T-cell (primary cell): ENCODE results near the gene PRDM7. TPM values are rescaled to one million over a fixed set of nuclear protein-coding genes. Genes with fewer than 3 reads are reported as not detected.

ENCODE experiments used
- ATAC-seq, 4 experiments: fragments of 200-7000 bp in 3 of 4; fragments of 150-1000 bp in 1 of 4; cut with Tn5 transposase; replicated peaks in 1 of 4; 1 replicate in 3 of 4; 2 replicates in 1 of 4; pipeline ENCODE4 v1.10.0; 2021; ENCODE audit warnings: moderate library complexity in 3 of 4, mild to moderate bottlenecking in 2 of 4, moderate number of reproducible peaks in 1 of 4
- CTCF ChIA-PET, 2 donors: fragments of 300-600 bp; sonication (Branson Sonifier 250); formaldehyde crosslinking; loops; one replicate each; lab custom pipeline; 2022; ENCODE audit warnings: antibody characterized with exemption in 2 of 2; lab: Charles Lee
- POLR2A ChIA-PET, 2 donors: fragments of 300-600 bp; sonication (Branson Sonifier 250); formaldehyde crosslinking; loops; one replicate each; lab custom pipeline; 2022; ENCODE audit warnings: antibody characterized with exemption in 2 of 2; lab: Charles Lee
- DNase-seq, 35 experiments: peaks; one replicate each; pipeline versions ENCODE4 v3.0.0 to v3.0.0-alpha.2; 2013 to 2023
- H3K27ac ChIP-seq: one replicate; pipeline ENCODE4 v1.5.1; 2013; ENCODE audit warnings: low read length
- H3K27me3 ChIP-seq, 2 experiments: replicated peaks in 1 of 2; 1 replicate in 1 of 2; 2 replicates in 1 of 2; pipeline versions ENCODE4 v1.6.1 to v1.7.0; 2013; ENCODE audit warnings: low read length in 1 of 2, mixed read lengths in 1 of 2; ENCODE audit not compliant: control insufficient read depth in 2 of 2, insufficient read depth in 2 of 2; ENCODE audit errors: extremely low read depth in 1 of 2
- H3K36me3 ChIP-seq, 2 donors: 1 replicate in 1 of 2; 2 replicates in 1 of 2; pipeline versions ENCODE4 v1.6.1 to v1.7.0; 2013; ENCODE audit warnings: low read length in 1 of 2; ENCODE audit not compliant: control insufficient read depth in 2 of 2, insufficient read depth in 1 of 2; ENCODE audit errors: extremely low read depth in 1 of 2
- H3K4me1 ChIP-seq, 2 experiments: 1 replicate in 1 of 2; 2 replicates in 1 of 2; pipeline versions ENCODE4 v1.6.1 to v1.7.0; 2013; ENCODE audit warnings: low read length in 2 of 2, mixed read lengths in 1 of 2; ENCODE audit not compliant: insufficient read depth in 2 of 2, control insufficient read depth in 1 of 2; ENCODE audit errors: extremely low read depth in 1 of 2
- H3K4me3 ChIP-seq, 2 donors: 1 replicate in 1 of 2; 2 replicates in 1 of 2; pipeline versions ENCODE4 v1.5.1 to v1.7.0; 2013; ENCODE audit warnings: mild to moderate bottlenecking in 2 of 2, low read length in 1 of 2, moderate library complexity in 1 of 2; ENCODE audit not compliant: control insufficient read depth in 1 of 2; ENCODE audit errors: extremely low read depth in 1 of 2
- H3K9me3 ChIP-seq: 2 replicates; pipeline ENCODE4 v1.7.0; 2013
- H3K27ac Mint-ChIP-seq, 2 donors: one replicate each; pipeline ENCODE4 v1.8.0; 2020 to 2021; ENCODE audit warnings: mild to moderate bottlenecking in 2 of 2, mixed read lengths in 2 of 2
- H3K27me3 Mint-ChIP-seq, 2 donors: one replicate each; pipeline ENCODE4 v1.8.0; 2021 to 2022; ENCODE audit warnings: mixed read lengths in 2 of 2
- H3K36me3 Mint-ChIP-seq: one replicate; pipeline ENCODE4 v1.8.0; 2021; ENCODE audit warnings: mixed read lengths
- H3K4me1 Mint-ChIP-seq, 3 donors: one replicate each; pipeline ENCODE4 v1.8.0; 2020 to 2022; ENCODE audit warnings: mixed read lengths in 3 of 3, mild to moderate bottlenecking in 1 of 3
- H3K4me3 Mint-ChIP-seq, 3 donors: one replicate each; pipeline ENCODE4 v1.8.0; 2020 to 2022; ENCODE audit warnings: mild to moderate bottlenecking in 3 of 3, mixed read lengths in 3 of 3, moderate library complexity in 3 of 3
- H3K9me3 Mint-ChIP-seq, 3 donors: one replicate each; pipeline ENCODE4 v1.8.0; 2020 to 2022; ENCODE audit warnings: mixed read lengths in 3 of 3
- WGBS: methylation state at CpG from one replicate; pipeline ENCODE4 v1.1.5; 2013; ENCODE audit warnings: missing lambda C conversion rate; ENCODE audit not compliant: insufficient coverage; 5-methylcytosine and 5-hydroxymethylcytosine counted together
- total RNA-seq, 35 experiments: library from RNA in 6 of 35; stranded (reverse) in 6 of 35; fragments of 120-200 nt in 1 of 35; gene quantifications; one replicate each; pipeline versions ENCODE4 v1.2.1 to v1.2.4 and lab custom pipeline; 2013 to 2026

The PRDM7 gene
- total RNA-seq, 5 donors from 2014 or later (not counting 1 experiment from before 2014, with no cell fraction given) = not detected

DNA sequence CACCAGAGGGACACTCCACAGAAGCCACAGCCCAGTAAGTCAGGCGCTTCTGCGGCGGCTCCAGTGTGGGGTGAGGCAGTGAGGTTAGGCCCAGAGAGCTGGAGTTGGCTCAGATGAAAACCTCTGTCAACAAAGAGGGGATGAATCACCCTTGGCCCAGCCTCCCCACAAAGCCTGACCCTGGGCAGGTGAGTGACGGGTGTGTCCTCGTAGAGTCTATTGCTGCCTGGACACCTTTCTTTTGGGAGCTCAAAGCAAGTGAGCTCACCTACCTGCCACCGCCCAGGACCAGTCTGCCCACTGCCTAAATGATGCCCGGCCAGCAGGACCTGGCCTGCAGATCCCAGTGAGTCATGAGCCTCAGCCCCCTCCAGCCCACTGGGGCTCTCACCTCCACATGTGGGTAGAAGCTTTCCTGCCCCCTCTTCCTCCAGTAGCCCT is 33.0 kb downstream of the PRDM7 start:
- Mint-ChIP-seq H3K9me3 (no peaks in the 10 kb centered on the region), H3K4me1 (peaks cover 6 to 14% (median 9%) of the 10 kb centered on the region in 3 donors), H3K27me3 (peaks cover 9 to 11% of the 10 kb centered on the region in 2 donors), H3K36me3 (peaks cover 19% of the 10 kb centered on the region), H3K27ac (no peak overlapping the region), H3K4me3 (no peak overlapping the region)
- Histone ChIP-seq H3K27me3 (peaks cover 0 to 38% of the 10 kb centered on the region in 2 experiments), H3K9me3 (no peaks in the 10 kb centered on the region), H3K4me1 (peaks cover 0 to 15% of the 10 kb centered on the region in 2 experiments), H3K36me3 (peaks cover 0 to 3% of the 10 kb centered on the region in 2 donors), H3K4me3 (no peak overlapping the region), H3K27ac (no peak overlapping the region)
- CTCF ChIA-PET = no interaction called here
- 100% methylated on average over 2 of the region's 7 CpGs for WGBS
- DNase-seq (no peak), ATAC-seq (no peak)
- POLR2A ChIA-PET = no interaction called here

DNA sequence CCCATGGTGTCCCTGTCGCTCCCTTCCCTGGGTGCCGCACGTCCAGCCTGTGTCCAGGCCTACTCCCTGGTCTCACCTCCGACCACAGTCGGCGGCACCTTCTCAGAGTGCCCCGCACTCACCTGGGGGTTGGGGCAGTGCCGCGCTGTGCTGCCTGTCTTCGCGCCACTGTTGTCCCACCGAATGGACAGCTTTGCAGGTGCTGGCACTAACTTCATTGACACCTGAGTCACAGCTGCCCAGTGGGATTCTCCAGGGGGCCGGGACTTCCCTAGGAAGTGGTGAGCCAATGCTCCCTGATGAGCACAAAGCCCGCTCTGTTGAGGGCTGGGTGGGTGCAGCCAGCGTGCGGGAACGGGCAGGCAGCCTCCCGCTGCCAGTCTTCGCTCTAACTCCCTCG is 33.6 kb downstream of the PRDM7 start:
- DNase-seq (no peak), ATAC-seq (no peak)
- H3K36me3 ChIP-seq = peaks cover 0 to 3% of the 10 kb centered on the region in 2 donors
- H3K4me1 ChIP-seq = peaks cover 0 to 15% of the 10 kb centered on the region in 2 experiments
- H3K27me3 ChIP-seq = peaks cover 0 to 38% of the 10 kb centered on the region in 2 experiments
- 78% methylated on average over 16 of the region's 20 CpGs for WGBS
- CTCF ChIA-PET = no interaction called here
- H3K27ac ChIP-seq = no peak overlapping the region
- Mint-ChIP-seq H3K27me3 (peaks cover 9 to 11% of the 10 kb centered on the region in 2 donors), H3K27ac (no peak overlapping the region), H3K4me3 (no peak overlapping the region), H3K4me1 (peaks cover 6 to 11% (median 8%) of the 10 kb centered on the region in 3 donors), H3K36me3 (peaks cover 23% of the 10 kb centered on the region), H3K9me3 (no peaks in the 10 kb centered on the region)
- POLR2A ChIA-PET = no interaction called here
- no peaks in the 10 kb centered on the region for H3K9me3 ChIP-seq
- H3K4me3 ChIP-seq = no peak overlapping the region

DNA sequence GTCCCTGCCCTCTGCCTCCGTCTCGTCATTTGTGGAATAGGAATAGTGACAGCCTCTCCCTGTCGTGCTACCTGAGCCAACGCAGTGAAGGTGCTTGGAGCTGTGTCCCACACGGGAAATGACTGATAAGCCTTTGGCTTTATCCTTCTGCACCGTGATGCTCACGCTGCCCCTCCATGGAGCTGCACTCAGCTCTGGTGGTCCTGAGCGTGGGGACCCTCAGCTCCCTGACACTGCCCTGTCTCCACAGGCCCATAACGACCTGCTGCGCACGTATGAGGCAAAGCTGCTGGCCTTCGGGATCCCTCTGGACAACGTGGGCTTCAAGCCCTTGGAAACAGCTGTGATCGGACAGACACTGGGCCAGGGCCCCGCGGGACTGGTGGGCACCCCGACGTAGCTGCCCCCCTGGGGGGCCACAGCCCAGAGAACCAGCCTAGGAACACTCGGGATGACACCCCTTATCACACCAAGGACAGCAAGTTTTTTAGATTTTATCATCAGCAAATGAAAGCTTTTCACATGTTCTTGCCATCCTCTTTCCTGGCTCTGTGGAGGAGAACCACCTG is 34.1 kb downstream of the PRDM7 start:
- WGBS = 89% methylated on average over 18 of the region's 19 CpGs
- no peak overlapping the region for H3K4me3 Mint-ChIP-seq
- Histone ChIP-seq H3K9me3 (no peaks in the 10 kb centered on the region), H3K4me3 (no peak overlapping the region), H3K36me3 (peaks cover 0 to 3% of the 10 kb centered on the region in 2 donors), H3K27ac (no peak overlapping the region), H3K27me3 (peaks cover 0 to 38% of the 10 kb centered on the region in 2 experiments), H3K4me1 (peaks cover 0 to 15% of the 10 kb centered on the region in 2 experiments)
- no peak overlapping the region for H3K27ac Mint-ChIP-seq
- no peaks in the 10 kb centered on the region for H3K9me3 Mint-ChIP-seq
- peaks cover 26% of the 10 kb centered on the region for H3K36me3 Mint-ChIP-seq
- peaks cover 9 to 11% of the 10 kb centered on the region in 2 donors for H3K27me3 Mint-ChIP-seq
- peaks cover 4 to 6% (median 6%) of the 10 kb centered on the region in 3 donors for H3K4me1 Mint-ChIP-seq
- ATAC-seq = no peak
- ChIA-PET POLR2A (no interaction called here), CTCF (no interaction called here)
- DNase-seq = no peak

GRCh38 chr16:90041896-90042473 is 35.1 kb downstream of the PRDM7 start:
- Histone ChIP-seq H3K27me3 (peaks cover 0 to 34% of the 10 kb centered on the region in 2 experiments), H3K4me3 (no peak overlapping the region), H3K27ac (no peak overlapping the region), H3K4me1 (peaks cover 0 to 9% of the 10 kb centered on the region in 2 experiments), H3K9me3 (no peaks in the 10 kb centered on the region), H3K36me3 (peaks cover 0 to 3% of the 10 kb centered on the region in 2 donors)
- ChIA-PET CTCF (no interaction called here), POLR2A (no interaction called here)
- DNase-seq = no peak
- no peak for ATAC-seq
- WGBS = 89% methylated on average over 13 of the region's 16 CpGs
- Mint-ChIP-seq H3K9me3 (no peaks in the 10 kb centered on the region), H3K36me3 (peaks cover 28% of the 10 kb centered on the region), H3K4me1 (peaks cover 4 to 6% (median 6%) of the 10 kb centered on the region in 3 donors), H3K27me3 (peaks cover 9 to 11% of the 10 kb centered on the region in 2 donors), H3K4me3 (no peak overlapping the region), H3K27ac (no peak overlapping the region)

DNA sequence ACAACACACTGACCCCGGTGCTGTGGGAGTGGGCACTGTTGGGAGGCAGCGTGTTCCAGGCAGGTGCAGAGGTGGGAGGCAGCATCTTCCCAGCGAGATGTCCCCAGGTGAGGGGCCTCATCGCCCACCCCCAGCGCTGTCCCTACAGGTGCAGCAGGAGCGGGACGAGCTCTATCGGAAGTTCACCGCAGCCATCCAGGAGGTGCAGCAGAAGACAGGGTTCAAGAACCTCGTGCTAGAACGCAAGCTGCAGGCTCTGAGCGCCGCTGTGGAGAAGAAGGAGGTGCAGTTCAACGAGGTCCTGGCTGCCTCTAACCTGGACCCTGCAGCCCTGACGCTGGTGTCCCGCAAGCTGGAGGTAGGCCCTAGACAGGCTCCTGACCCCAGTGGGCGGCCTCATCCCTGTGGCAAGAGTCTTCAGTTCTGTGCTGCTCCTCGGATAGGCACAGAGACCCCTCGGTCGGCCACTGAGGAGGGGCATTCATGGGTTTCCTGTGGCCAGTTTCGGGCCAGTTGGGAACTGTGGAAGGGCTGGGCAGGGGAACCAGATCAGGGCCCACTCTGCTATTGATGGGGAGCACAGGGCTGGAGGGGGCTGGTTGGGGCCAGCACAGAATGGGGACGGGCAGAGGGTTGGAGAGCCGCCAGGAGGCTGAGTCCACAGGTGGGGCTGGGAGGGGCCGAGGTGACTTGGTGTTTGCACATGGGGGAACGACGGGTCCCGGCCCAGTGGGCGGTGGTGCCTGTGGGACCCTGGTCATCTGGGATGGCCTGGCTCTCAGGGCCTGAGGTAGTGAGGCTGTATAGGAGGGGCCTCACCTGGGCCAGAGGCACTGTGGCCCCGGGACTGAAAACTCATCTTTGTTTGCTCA is 36.7 kb downstream of the PRDM7 start:
- 96% methylated on average over 26 of the region's 29 CpGs for WGBS
- Mint-ChIP-seq H3K27me3 (peaks cover under 1% of the 10 kb centered on the region in 2 donors), H3K9me3 (no peaks in the 10 kb centered on the region), H3K36me3 (peaks cover 39% of the 10 kb centered on the region), H3K27ac (no peak overlapping the region), H3K4me1 (no peaks in the 10 kb centered on the region), H3K4me3 (no peak overlapping the region)
- H3K36me3 ChIP-seq = peaks cover 0 to 3% of the 10 kb centered on the region in 2 donors
- no peaks in the 10 kb centered on the region for H3K9me3 ChIP-seq
- H3K27ac ChIP-seq = no peak overlapping the region
- POLR2A ChIA-PET = no interaction called here
- no peak overlapping the region for H3K4me3 ChIP-seq
- CTCF ChIA-PET = no interaction called here
- DNase-seq = no peak
- peaks cover 0 to 19% of the 10 kb centered on the region in 2 experiments for H3K27me3 ChIP-seq
- no peaks in the 10 kb centered on the region for H3K4me1 ChIP-seq
- ATAC-seq = no peak

DNA sequence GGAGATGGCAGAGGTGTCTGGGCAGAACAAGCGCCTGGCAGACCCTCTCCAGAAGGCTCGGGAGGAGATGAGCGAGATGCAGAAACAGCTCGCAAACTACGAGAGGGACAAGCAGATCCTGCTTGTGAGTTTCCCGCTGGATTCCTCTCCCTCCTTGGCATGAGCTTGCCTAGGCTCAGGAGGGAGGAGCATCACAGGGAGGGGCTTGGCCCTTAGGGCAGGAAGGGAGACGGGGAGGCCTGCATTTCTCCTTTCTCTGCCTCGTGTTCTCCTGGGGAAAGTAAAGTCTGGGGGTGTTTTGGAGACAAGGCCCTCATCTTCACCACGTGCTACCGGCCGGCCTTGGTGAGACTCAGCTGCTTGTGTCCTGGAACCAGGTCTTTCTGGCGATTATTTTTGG is 39.9 kb downstream of the PRDM7 start:
- POLR2A ChIA-PET = no interaction called here
- no peak overlapping the region for H3K4me3 Mint-ChIP-seq
- no peaks in the 10 kb centered on the region for H3K27me3 Mint-ChIP-seq
- H3K9me3 Mint-ChIP-seq = no peaks in the 10 kb centered on the region
- H3K36me3 ChIP-seq = no peaks in the 10 kb centered on the region
- H3K9me3 ChIP-seq = no peaks in the 10 kb centered on the region
- H3K4me1 ChIP-seq = no peaks in the 10 kb centered on the region
- CTCF ChIA-PET = no interaction called here
- no peak for DNase-seq
- no peak overlapping the region for H3K4me3 ChIP-seq
- WGBS = no CpG with 5 or more reads among the region's 12 CpGs
- H3K27ac Mint-ChIP-seq = no peak overlapping the region
- no peaks in the 10 kb centered on the region for H3K4me1 Mint-ChIP-seq
- H3K27me3 ChIP-seq = no peaks in the 10 kb centered on the region
- no peak for ATAC-seq
- H3K27ac ChIP-seq = no peak overlapping the region
- H3K36me3 Mint-ChIP-seq = peaks cover 40% of the 10 kb centered on the region
